ENCODE results near the gene GAB1.

The GAB1 gene

GRCh38 chr4:143411527-143412419 is 75.1 kb downstream of the GAB1 start:
- Histone ChIP-seq H3K4me3 (ENCODE audit: low read length) (no peak overlapping the region), H3K9ac (ENCODE audit: low read length) (no peak overlapping the region)

DNA sequence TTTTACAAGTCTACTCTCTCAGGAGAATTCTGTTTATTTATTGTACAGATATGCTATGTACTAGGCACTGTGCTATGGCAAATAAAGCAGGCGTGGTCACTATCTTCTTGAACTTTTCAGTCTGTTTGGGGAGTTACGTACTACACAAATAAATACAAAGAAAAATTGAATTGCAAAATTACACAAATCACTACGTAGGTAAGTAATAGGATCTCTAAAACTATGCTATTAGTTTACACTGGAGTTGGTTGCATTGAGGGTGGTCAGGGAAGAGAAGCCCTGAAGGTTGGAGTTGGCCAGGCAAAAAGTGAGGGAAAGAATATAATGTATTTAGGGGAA is 75.7 kb downstream of the GAB1 start:
- H3K27me3 ChIP-seq (ENCODE audit: control insufficient read depth, insufficient read depth, low read length), result no peaks in the 10 kb centered on the region
- H3K36me3 ChIP-seq (ENCODE audit: control insufficient read depth, insufficient read depth, low read length), result no peaks in the 10 kb centered on the region
- H3K9me3 ChIP-seq (ENCODE audit: control insufficient read depth, low read length), result no peaks in the 10 kb centered on the region
- no peak overlapping the region for H3K4me3 ChIP-seq (ENCODE audit: low read length)
- peaks cover 4% of the 10 kb centered on the region for H3K4me1 ChIP-seq (ENCODE audit: control insufficient read depth, insufficient read depth, low read length)
- no peak overlapping the region for H3K9ac ChIP-seq (ENCODE audit: low read length)

More at GRCh38 chr4:143411527-143412419, 75.1 kb downstream of the GAB1 start:
- Histone ChIP-seq H3K27me3 (ENCODE audit: control insufficient read depth, insufficient read depth, low read length) (no peaks in the 10 kb centered on the region), H3K36me3 (ENCODE audit: control insufficient read depth, insufficient read depth, low read length) (no peaks in the 10 kb centered on the region), H3K9me3 (ENCODE audit: control insufficient read depth, low read length) (no peaks in the 10 kb centered on the region), H3K4me1 (ENCODE audit: control insufficient read depth, insufficient read depth, low read length) (peaks cover 6% of the 10 kb centered on the region)

DNA sequence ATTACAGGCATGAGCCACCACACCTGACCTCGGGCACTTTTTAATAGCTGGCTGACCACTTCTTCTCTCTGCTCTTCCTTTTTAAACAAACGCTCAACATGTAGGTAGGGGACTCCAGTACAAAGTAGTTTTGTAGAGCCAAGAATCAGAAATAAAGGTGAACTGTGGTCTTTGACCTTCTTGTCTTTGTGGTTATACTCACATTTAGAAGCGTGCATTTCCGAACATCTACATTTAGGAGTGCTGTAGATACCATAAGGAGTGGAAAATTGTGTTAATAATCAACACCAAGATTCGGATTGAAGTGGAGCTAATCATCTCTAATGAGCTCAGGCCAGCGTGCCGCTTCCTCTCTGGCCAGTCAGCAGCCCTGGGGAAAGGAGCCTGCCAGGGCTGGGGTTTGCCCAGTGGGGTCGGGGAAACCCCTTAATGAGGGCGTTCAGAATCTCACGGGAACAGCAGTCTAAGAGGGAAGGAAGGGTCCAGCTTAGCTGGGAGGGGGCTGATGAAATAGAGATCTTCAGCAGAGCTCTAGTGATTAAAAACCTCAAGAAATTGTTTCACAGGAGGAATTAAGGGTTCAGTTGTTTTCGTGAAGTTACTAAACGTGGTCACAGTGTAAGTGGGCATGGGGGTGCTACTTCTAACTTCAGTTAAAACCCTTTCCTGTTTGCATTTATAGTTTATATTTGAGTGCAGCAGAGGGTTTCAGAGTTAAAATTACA is 81.2 kb downstream of the GAB1 start:
- no peaks in the 10 kb centered on the region for H3K36me3 ChIP-seq (ENCODE audit: control insufficient read depth, insufficient read depth, low read length)
- no peaks in the 10 kb centered on the region for H3K4me1 ChIP-seq (ENCODE audit: control insufficient read depth, insufficient read depth, low read length)
- no peaks in the 10 kb centered on the region for H3K27me3 ChIP-seq (ENCODE audit: control insufficient read depth, insufficient read depth, low read length)
- H3K9me3 ChIP-seq (ENCODE audit: control insufficient read depth, low read length), result no peaks in the 10 kb centered on the region
- no peak overlapping the region for H3K9ac ChIP-seq (ENCODE audit: low read length)
- no peak overlapping the region for H3K4me3 ChIP-seq (ENCODE audit: low read length)

DNA sequence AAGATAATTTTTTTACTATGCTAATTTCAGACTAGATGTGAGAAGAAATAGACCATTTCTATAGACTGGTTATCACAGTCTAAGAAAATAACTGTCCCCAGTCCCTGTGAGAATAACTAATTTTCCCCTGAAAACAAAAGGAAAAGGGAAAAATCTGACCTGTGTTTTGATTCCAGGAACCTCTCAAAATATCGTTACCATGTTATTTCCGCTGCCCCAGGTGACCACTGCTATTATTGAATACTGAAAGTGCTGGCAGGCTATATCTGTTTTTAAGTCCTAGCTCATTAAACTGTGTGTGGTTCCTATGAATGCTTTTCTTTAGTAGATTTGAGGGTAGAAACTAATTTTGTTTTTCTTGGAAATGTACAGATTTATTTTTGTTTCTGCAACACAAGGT is 83.6 kb downstream of the GAB1 start:
- Histone ChIP-seq H3K27me3 (ENCODE audit: control insufficient read depth, insufficient read depth, low read length) (no peaks in the 10 kb centered on the region), H3K4me3 (ENCODE audit: low read length) (no peak overlapping the region), H3K36me3 (ENCODE audit: control insufficient read depth, insufficient read depth, low read length) (no peaks in the 10 kb centered on the region), H3K9me3 (ENCODE audit: control insufficient read depth, low read length) (no peaks in the 10 kb centered on the region), H3K9ac (ENCODE audit: low read length) (no peak overlapping the region), H3K4me1 (ENCODE audit: control insufficient read depth, insufficient read depth, low read length) (no peaks in the 10 kb centered on the region)

- H3K36me3 ChIP-seq (ENCODE audit: control insufficient read depth, insufficient read depth, low read length), result no peaks in the 10 kb centered on the region
- H3K4me1 ChIP-seq (ENCODE audit: control insufficient read depth, insufficient read depth, low read length), result no peaks in the 10 kb centered on the region
- H3K27me3 ChIP-seq (ENCODE audit: control insufficient read depth, insufficient read depth, low read length), result no peaks in the 10 kb centered on the region
- H3K4me3 ChIP-seq (ENCODE audit: low read length), result no peak overlapping the region
- H3K9me3 ChIP-seq (ENCODE audit: control insufficient read depth, low read length), result no peaks in the 10 kb centered on the region
- H3K9ac ChIP-seq (ENCODE audit: low read length), result no peak overlapping the region
Observed at GRCh38 chr4:143421609-143422008, 84.9 kb downstream of the GAB1 start.

- Histone ChIP-seq H3K9ac (ENCODE audit: low read length) (no peak overlapping the region), H3K9me3 (ENCODE audit: control insufficient read depth, low read length) (no peaks in the 10 kb centered on the region), H3K4me3 (ENCODE audit: low read length) (no peak overlapping the region), H3K4me1 (ENCODE audit: control insufficient read depth, insufficient read depth, low read length) (no peaks in the 10 kb centered on the region), H3K36me3 (ENCODE audit: control insufficient read depth, insufficient read depth, low read length) (no peaks in the 10 kb centered on the region), H3K27me3 (ENCODE audit: control insufficient read depth, insufficient read depth, low read length) (no peaks in the 10 kb centered on the region)
Observed at GRCh38 chr4:143424276-143424675, 87.6 kb downstream of the GAB1 start.

DNA sequence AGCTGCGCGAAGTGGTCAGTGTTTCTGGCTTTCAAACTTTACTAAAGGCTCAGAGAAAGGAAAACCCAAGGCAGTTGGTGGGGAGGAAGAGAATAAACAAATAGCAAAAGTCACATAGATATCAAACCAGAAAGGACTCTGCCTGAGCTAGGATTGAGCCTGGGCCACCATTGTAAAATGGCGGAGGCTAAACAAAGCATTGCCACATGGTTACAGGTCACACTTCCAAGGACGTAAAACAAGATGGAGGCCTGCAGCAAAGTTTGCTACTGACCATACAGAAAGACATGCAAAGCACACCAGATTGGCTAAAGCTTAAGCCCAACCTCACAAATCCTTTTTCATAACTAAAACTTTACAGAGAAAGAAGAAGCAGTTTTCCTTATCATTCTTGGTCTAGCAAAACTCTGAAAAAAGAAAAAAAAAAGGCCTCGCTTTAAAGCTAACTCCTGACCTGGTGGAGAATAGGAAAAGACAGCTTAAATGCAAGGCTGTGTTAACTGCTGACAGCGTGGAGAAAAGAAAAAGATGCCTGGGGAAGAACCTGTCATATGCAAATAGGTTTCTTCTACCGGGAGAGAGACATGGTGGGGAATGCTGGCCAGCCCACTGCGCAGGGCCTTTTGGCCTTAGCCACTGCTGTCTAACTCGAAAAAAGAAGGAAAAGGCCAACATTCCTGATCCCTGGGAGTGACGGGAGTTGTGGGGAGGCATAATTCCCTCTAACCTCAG is 95.0 kb downstream of the GAB1 start:
- Histone ChIP-seq H3K4me1 (ENCODE audit: control insufficient read depth, insufficient read depth, low read length) (no peaks in the 10 kb centered on the region), H3K27me3 (ENCODE audit: control insufficient read depth, insufficient read depth, low read length) (no peaks in the 10 kb centered on the region), H3K9ac (ENCODE audit: low read length) (no peak overlapping the region), H3K4me3 (ENCODE audit: low read length) (no peak overlapping the region), H3K9me3 (ENCODE audit: control insufficient read depth, low read length) (no peaks in the 10 kb centered on the region), H3K36me3 (ENCODE audit: control insufficient read depth, insufficient read depth, low read length) (no peaks in the 10 kb centered on the region)

GRCh38 chr4:143432258-143432591 is 95.5 kb downstream of the GAB1 start:
- Histone ChIP-seq H3K27me3 (ENCODE audit: control insufficient read depth, insufficient read depth, low read length) (no peaks in the 10 kb centered on the region), H3K4me1 (ENCODE audit: control insufficient read depth, insufficient read depth, low read length) (no peaks in the 10 kb centered on the region), H3K36me3 (ENCODE audit: control insufficient read depth, insufficient read depth, low read length) (no peaks in the 10 kb centered on the region), H3K9ac (ENCODE audit: low read length) (no peak overlapping the region), H3K9me3 (ENCODE audit: control insufficient read depth, low read length) (no peaks in the 10 kb centered on the region), H3K4me3 (ENCODE audit: low read length) (no peak overlapping the region)

- H3K4me1 ChIP-seq (ENCODE audit: control insufficient read depth, insufficient read depth, low read length), result no peaks in the 10 kb centered on the region
- no peaks in the 10 kb centered on the region for H3K9me3 ChIP-seq (ENCODE audit: control insufficient read depth, low read length)
- no peaks in the 10 kb centered on the region for H3K27me3 ChIP-seq (ENCODE audit: control insufficient read depth, insufficient read depth, low read length)
- no peaks in the 10 kb centered on the region for H3K36me3 ChIP-seq (ENCODE audit: control insufficient read depth, insufficient read depth, low read length)
- H3K9ac ChIP-seq (ENCODE audit: low read length), result no peak overlapping the region
- no peak overlapping the region for H3K4me3 ChIP-seq (ENCODE audit: low read length)
Observed at GRCh38 chr4:143433231-143433630, 96.6 kb downstream of the GAB1 start.

GRCh38 chr4:143435955-143436354 is 99.3 kb downstream of the GAB1 start:
- no peaks in the 10 kb centered on the region for H3K36me3 ChIP-seq (ENCODE audit: control insufficient read depth, insufficient read depth, low read length)
- H3K9ac ChIP-seq (ENCODE audit: low read length), result no peak overlapping the region

GRCh38 chr4:143437476-143437875 is 100.8 kb downstream of the GAB1 start:
- H3K9ac ChIP-seq (ENCODE audit: low read length), result no peak overlapping the region
- no peaks in the 10 kb centered on the region for H3K36me3 ChIP-seq (ENCODE audit: control insufficient read depth, insufficient read depth, low read length)
- no peaks in the 10 kb centered on the region for H3K4me1 ChIP-seq (ENCODE audit: control insufficient read depth, insufficient read depth, low read length)

More at GRCh38 chr4:143435955-143436354, 99.3 kb downstream of the GAB1 start:
- Histone ChIP-seq H3K27me3 (ENCODE audit: control insufficient read depth, insufficient read depth, low read length) (no peaks in the 10 kb centered on the region), H3K4me3 (ENCODE audit: low read length) (no peak overlapping the region), H3K9me3 (ENCODE audit: control insufficient read depth, low read length) (no peaks in the 10 kb centered on the region), H3K4me1 (ENCODE audit: control insufficient read depth, insufficient read depth, low read length) (no peaks in the 10 kb centered on the region)

DNA sequence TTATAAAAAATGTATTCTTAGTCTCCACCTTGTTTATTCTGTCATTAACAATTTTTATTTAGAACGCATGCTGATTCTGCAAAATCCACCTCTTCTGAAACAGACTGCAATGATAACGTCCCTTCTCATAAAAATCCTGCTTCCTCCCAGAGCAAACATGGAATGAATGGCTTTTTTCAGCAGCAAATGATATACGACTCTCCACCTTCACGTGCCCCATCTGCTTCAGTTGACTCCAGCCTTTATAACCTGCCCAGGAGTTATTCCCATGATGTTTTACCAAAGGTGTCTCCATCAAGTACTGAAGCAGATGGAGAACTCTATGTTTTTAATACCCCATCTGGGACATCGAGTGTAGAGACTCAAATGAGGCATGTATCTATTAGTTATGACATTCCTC is 101.3 kb downstream of the GAB1 start:
- Histone ChIP-seq H3K4me1 (ENCODE audit: control insufficient read depth, insufficient read depth, low read length) (no peaks in the 10 kb centered on the region), H3K9ac (ENCODE audit: low read length) (no peak overlapping the region), H3K27me3 (ENCODE audit: control insufficient read depth, insufficient read depth, low read length) (no peaks in the 10 kb centered on the region), H3K4me3 (ENCODE audit: low read length) (no peak overlapping the region), H3K9me3 (ENCODE audit: control insufficient read depth, low read length) (no peaks in the 10 kb centered on the region), H3K36me3 (ENCODE audit: control insufficient read depth, insufficient read depth, low read length) (no peaks in the 10 kb centered on the region)

More at GRCh38 chr4:143437476-143437875, 100.8 kb downstream of the GAB1 start:
- Histone ChIP-seq H3K4me3 (ENCODE audit: low read length) (no peak overlapping the region), H3K9me3 (ENCODE audit: control insufficient read depth, low read length) (no peaks in the 10 kb centered on the region), H3K27me3 (ENCODE audit: control insufficient read depth, insufficient read depth, low read length) (no peaks in the 10 kb centered on the region)

Measured in mucosa of stomach (tissue), 1 donor.